GM18502 (cell line): ENCODE measurements around the gene MCFD2.
"Not testable (repeated sequence)": the region's sequence is repeated elsewhere in the genome, so short reads cannot be mapped to it uniquely, and the experiment has no call there.

ENCODE experiments used
- ATAC-seq: cut with Tn5 transposase; IDR thresholded peaks from one replicate; pipeline ENCODE4 v1.9.1; 2021; ENCODE audit warnings: mild to moderate bottlenecking; ENCODE audit not compliant: unreplicated experiment, poor library complexity

MCFD2 gene

DNA sequence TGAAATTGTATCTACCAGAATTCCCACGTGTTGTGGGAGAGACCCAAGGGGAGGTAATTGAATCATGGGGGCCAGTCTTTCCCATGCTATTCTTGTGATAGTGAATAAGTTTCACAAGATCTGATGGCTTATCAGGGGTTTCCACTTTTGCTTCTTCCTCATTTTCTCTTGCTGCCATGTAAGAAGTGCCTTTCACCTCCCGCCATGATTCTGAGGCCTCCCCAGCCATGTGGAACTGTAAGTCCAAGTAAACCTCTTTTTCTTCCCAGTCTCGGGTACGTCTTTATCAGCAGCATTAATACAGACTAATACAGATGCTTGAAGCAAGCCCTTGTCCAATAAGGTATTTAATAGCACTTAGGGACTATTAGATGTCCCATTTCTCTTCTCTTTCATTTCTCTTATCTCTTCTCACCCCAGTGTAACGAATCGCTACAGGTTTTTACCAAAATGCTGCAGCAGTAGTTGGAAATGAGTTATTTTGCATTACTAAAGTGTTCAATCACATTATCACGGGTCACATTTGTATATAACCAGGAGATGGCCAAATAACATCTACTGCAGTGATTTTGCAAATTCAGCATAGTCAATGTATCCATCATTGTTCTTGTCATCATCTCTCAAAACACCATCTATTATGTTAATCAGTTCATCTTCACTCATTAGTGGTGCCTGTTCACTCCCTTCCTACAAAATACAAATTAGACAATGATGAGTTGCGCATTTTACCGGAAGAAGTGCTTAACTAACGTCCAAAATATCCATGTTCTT, 10.5 kb downstream of the MCFD2 start:
- not testable (repeated sequence) for ATAC-seq

DNA sequence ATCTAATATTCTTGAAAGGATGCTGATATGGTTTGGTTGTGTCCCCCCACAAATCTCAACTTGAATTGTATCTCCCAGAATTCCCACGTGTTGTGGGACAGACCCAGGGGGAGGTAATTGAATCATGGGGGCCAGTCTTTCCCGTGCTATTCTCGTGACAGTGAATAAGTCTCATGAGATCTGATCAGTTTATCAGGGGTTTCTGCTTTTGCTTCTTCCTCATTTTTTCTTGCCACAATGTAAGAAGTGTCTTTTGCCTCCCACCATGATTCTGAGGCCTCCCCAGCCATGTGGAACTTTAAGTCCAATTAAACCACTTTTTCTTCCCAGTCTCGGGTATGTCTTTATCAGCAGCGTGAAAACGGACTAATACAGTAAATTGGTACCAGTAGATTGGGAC, 12.6 kb downstream of the MCFD2 start:
- ATAC-seq, result not testable (repeated sequence)

- ATAC-seq, result no peak
Observed at GRCh38 chr2:46902465-46902864, 13.1 kb downstream of the MCFD2 start.

DNA sequence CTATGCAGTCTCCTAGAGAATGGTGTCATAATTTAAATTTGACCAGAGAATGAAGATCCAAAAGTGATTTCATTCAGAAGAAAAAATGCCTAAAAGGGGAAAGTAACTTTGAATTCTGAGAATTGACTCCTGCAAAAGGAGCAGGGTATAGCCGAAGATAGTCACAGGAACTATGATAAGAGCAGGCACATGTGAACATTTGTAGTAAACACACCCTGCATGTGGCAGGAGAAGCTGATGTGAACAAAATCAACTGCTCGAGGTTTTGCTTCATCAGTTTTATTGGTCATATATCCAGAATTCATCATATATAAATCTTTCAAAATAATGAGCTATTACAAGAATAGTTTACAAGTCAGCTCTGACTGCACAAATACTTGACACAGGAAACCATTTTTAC, 14.0 kb downstream of the MCFD2 start:
- no peak for ATAC-seq

DNA sequence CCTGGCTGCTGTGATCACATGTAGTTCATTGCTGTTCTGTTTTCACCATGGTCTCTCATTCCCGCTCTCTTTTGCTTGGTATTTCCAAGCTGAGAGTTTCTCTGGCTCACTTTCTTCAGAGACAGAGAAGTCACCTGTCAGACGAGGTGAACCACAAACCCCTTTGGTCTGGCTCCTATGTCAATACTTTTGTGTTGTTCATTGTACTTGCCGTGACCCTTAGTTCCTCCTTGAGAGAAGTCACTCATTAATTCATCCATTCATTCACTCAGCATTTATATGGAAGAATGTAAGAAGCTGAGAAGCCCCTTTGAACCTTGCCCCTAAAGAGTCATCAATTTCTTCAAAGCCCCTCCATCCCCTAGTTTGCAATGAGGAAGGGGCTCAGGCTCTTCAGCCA, 15.2 kb downstream of the MCFD2 start:
- no peak for ATAC-seq

DNA sequence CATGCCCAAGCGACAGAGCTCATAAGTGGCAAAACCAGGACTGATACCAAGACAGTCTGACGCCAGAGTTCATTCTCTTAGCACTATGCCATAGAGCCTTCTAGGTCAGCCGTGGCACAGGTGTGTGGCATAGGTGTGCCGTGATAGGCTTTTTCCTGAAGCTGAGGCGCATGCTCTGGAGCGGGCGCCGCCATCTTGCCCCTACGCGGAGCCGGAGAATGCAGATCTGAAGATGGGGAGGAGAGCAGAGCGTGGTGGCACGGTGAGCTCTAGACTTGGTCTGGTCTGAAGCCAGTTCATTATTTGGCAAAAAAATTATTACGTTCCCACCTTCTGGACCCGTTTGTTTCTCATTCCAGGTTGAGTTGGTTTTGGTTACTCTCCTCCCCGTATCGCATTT, 16.6 kb downstream of the MCFD2 start:
- ATAC-seq, result no peak

DNA sequence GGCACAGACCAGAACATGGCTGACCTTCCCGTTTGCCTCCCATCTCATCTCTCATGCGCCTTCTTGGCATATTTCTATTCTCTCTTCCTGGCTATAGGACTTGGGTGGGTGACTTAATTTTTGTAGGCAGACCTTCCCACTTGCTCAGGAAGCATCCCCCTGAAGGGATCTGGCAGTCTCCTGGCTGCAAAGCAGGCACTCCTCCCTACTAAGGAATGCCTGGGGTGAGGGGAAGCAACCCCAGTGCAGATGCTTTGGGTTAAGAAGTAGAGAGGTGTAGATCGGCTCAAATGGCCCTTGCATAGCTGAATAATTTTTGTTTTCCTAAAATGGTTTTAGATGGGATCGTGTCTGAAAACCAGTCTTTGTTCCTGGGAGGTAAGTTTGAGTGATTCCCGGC, 17.6 kb downstream of the MCFD2 start:
- no peak for ATAC-seq

GRCh38 chr2:46893269-46893939, 22.2 kb downstream of the MCFD2 start:
- ATAC-seq, result no peak

- ATAC-seq, result no peak
Observed at GRCh38 chr2:46891956-46892553, 23.6 kb downstream of the MCFD2 start.

DNA sequence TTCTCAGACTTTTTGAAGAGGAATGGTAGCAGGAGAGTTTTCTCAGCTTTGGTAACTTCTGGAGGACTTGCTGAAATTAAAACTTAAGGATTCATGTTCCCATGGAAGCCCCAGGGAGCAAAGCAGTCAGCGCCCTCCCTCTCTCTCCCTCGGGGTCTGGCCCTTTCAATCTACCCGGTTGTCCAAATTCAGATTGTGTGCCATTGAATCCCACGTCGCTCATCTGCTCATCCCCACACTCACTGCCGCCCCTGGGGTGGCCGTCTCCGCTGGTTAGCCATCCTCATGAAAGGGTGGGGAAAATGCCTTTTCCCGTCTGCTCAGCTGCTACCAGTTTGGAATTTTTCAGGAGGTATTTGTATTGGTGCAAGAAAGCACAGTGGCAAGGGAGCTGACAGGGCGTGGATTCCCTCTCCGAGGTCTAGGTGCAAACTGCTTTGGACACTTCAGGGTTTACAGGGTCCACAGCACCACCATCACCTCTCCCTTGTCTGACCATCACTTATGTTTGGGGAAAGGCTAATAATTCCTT, 27.1 kb downstream of the MCFD2 start:
- ATAC-seq, result no peak

DNA sequence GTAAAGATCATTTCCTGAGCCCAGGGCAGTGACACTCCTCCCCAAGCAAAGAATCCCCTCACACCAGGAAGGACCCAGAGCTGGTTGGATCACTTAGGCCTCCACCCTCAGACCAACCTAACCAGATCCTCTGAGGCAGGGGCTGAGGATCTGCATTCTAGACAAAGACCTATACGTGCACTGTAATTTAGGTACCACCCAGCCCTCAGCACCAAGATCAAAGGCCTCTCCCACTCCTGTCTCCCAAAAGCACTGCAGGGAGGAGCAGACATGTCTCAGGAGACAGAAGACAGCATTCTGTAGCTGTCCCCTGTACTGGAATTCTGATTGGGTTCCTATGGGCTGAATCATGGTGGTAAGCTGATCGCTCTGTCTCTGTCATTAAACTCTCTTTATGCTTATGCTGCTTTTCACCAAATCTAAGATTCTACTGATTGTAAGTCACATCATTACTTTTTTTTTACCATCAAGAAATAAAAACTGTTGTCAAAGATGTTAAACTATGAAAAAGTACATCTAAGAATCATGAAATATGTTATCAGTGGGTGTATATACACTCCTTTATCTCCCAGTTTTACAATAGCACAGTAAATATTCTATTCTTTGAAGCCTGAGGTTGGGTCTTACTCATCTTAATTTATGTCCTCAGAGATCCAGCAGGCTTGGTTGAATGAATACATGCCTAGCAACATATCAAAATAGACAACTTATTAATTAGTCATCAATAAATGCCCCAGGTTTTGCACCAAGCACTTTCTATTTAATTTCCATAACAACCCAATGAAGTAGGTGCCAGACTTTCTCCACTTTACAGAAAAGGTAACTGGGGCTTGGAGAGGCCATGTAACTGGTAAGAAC, 28.3 kb downstream of the MCFD2 start:
- ATAC-seq, result no peak

GRCh38 chr2:46886268-46887027, 29.2 kb downstream of the MCFD2 start:
- ATAC-seq, result no peak

GRCh38 chr2:46885376-46885775, 30.2 kb downstream of the MCFD2 start:
- no peak for ATAC-seq

DNA sequence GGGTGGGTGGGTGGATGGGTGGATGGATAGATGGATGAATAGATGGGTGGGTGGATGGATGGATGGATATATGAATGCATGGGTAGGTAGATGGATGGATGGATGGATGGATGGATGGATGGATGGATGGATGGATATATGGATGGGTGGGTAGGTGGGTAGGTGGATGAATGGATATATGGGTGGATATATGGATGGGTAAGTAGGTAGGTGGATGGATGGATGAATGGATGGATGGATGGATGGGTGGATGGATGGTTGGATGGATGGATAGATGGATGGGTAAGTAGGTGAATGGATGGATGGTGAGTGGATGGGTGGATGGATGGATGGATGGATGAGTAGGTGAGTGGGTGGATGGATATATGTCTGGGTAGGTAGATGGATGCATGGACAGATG, 36.1 kb downstream of the MCFD2 start:
- no peak for ATAC-seq

GRCh38 chr2:46878886-46879285, 36.7 kb downstream of the MCFD2 start:
- no peak for ATAC-seq

DNA sequence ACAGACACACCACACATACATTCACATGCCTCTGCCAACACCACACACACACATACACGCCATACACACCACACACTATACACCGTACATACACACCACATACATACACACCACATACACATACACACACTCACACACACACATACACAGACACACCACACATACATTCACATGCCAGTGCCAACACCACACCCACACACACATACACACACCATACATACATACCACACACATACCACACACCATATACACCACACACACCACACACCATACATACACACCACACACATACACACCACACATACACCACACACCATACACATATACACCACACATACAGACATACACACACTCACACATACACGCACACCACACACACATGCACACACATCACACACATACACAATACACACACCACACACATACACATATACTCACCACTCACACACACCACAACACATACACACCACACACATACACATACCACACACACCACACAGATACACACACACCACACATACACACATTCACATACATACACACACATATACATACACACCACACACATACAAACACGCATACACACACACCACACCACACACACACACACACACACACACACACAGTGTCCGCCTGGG, 37.2 kb downstream of the MCFD2 start:
- ATAC-seq, result no peak

- ATAC-seq, result no peak
Observed at GRCh38 chr2:46877619-46878113, 37.9 kb downstream of the MCFD2 start.

DNA sequence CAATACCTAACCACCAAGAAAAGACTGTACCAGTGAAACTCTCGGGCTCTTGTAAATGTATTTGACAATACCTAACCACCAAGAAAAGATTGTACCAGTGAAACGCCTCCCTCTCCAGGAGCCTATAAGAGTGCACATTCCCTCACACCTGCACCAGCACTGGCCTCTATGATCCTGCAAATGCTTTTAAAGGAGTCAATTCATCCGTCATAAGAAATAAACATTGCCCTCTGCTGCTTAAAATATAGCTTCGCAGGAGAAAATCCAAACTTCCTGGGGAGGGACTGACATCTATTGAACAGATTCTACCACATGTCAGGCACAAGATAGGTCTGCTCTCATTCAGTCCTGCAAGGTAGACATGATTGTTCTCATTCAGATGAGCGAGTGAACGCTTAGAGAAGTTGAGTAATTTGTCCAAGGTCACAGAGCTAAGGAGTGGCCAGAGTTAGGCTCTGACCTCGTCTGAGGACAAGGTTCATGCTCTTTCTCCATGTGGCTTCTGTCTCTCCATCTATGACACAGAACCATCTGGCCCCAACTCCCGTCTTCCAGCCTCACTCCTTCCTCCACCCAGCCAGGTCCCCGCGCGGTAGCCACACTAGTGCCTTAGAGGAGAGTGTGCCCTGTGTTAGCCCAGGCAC, 38.7 kb downstream of the MCFD2 start:
- ATAC-seq, result no peak
